Measurements from ENCODE around the gene EDA. TPM values are rescaled to one million over a fixed set of nuclear protein-coding genes. Genes with fewer than 3 reads are reported as not detected.

EDA gene
- total RNA-seq, result 0.62 and 0.79 TPM in 2 replicates

GRCh38 chrX:69615779-69616456 lies at the start of gene EDA:
EDA (plus strand) TSS chrX:69616113.

GRCh38 chrX:70049925-70050324 lies 434.0 kb downstream of the EDA start, which contains the start of gene AWAT2:
AWAT2 (minus strand) TSS chrX:70049938; CDS start chrX:70049932, 6 bp downstream.

GRCh38 chrX:70062076-70062475 lies 446.2 kb downstream of the EDA start, which contains the start of gene OTUD6A:
OTUD6A (plus strand) TSS chrX:70062457; CDS start chrX:70062525, 68 bp downstream.

Other genes with a start within 250 kb of the EDA start
- not detected in 2 replicates for gene NALF2, start 111.8 kb upstream of the EDA start, total RNA-seq

Measured in aortic smooth muscle cell (primary cell).